ENCODE results near the gene GSTM4. TPM values are rescaled to one million over a fixed set of nuclear protein-coding genes. Genes with fewer than 3 reads are reported as not detected.
"Not testable (repeated sequence)": the region's sequence is repeated elsewhere in the genome, so short reads cannot be mapped to it uniquely, and the experiment has no call there.

GSTM4 gene
- total and polyA plus RNA-seq, 2 of the 8 experiments (the other 6 are each of a cell fraction or from before 2014, with no cell fraction given): 11.3 to 31.4 TPM

GRCh38 chr1:109708949-109709348, 53.0 kb downstream of the GSTM4 start:
- H4K91ac ChIP-seq (replicated peaks; ENCODE audit: insufficient read length, low read length); H4K8ac ChIP-seq (ENCODE audit: extremely low read depth, insufficient read depth, low read length); H2BK20ac ChIP-seq (ENCODE audit: low read length); H2BK5ac ChIP-seq (ENCODE audit: low read depth, low read length); H2AFZ ChIP-seq (ENCODE audit: low read length); H2BK120ac ChIP-seq (replicated peaks; ENCODE audit: low read depth, low read length); FAIRE-seq; H2AK5ac ChIP-seq (ENCODE audit: low read depth, low read length); DNase-seq (ENCODE audit: low read depth in 1 of 2, low spot score in 2 of 2); H3K4me3 ChIP-seq (ENCODE audit: extremely low read depth in 1 of 4, insufficient read depth in 2 of 4, low read depth in 3 of 4, low read length in 4 of 4); H3K18ac ChIP-seq (ENCODE audit: extremely low read depth, low read length); H2BK15ac ChIP-seq (ENCODE audit: low read length); H3K27me3 ChIP-seq (replicated peaks in 1 of 4; ENCODE audit: control insufficient read depth in 3 of 4, extremely low read depth in 1 of 4, insufficient read depth in 3 of 4, low read length in 3 of 4); H3K36me3 ChIP-seq (ENCODE audit: control insufficient read depth in 2 of 4, insufficient read depth in 4 of 4, low read length in 3 of 4); H3K23me2 ChIP-seq (ENCODE audit: low read depth, low read length); H3K56ac ChIP-seq (replicated peaks; ENCODE audit: insufficient read length, low read depth, low read length); H3K4ac ChIP-seq (replicated peaks; ENCODE audit: insufficient read length, low read depth, low read length); H4K5ac ChIP-seq (ENCODE audit: insufficient read length, low read depth, low read length); H3K27ac ChIP-seq (ENCODE audit: low read depth, low read length); H3K4me2 ChIP-seq (ENCODE audit: insufficient read depth in 1 of 2, low read depth in 2 of 2, low read length in 2 of 2); H3K4me1 ChIP-seq (replicated peaks in 1 of 4; ENCODE audit: control insufficient read depth in 3 of 4, insufficient read depth in 4 of 4, low read length in 3 of 4); H3K79me2 ChIP-seq (ENCODE audit: control insufficient read depth in 1 of 2, insufficient read depth in 2 of 2, low read length in 2 of 2); H3K79me1 ChIP-seq (ENCODE audit: low read depth, low read length); H2BK12ac ChIP-seq (ENCODE audit: low read depth, low read length); H3K14ac ChIP-seq (ENCODE audit: insufficient read length); H3K23ac ChIP-seq (ENCODE audit: insufficient read length); H4K20me1 ChIP-seq (replicated peaks in 1 of 2; ENCODE audit: control insufficient read depth in 1 of 2, insufficient read depth in 2 of 2, low read length in 2 of 2); H3K9ac ChIP-seq (replicated peaks in 1 of 4; ENCODE audit: extremely low read depth in 1 of 4, low read depth in 3 of 4, low read length in 3 of 4): not testable (repeated sequence)
- H3K9me3 ChIP-seq (ENCODE audit: insufficient read depth in 2 of 2, low read depth in 1 of 2, low read length in 1 of 2): peaks cover 6 to 11% of the 10 kb centered on the region in 2 experiments; a peak in 3 of 4 replicates
- POLR2A ChIA-PET (ENCODE audit: partially characterized antibody): interaction anchor here (0.6 kb wide), 1 partner anchor 42 kb away, joined by 3 read pairs; no protein-coding TSS in a partner anchor
- WGBS, 2 experiments (ENCODE audit: extremely low coverage in 1 of 2, insufficient coverage in 1 of 2, insufficient read length in 1 of 2, insufficient replicate concordance in 2 of 2, low coverage in 1 of 2, low lambda C conversion rate in 2 of 2, missing lambda C conversion rate in 1 of 2): 71% methylated on average over 4 of the region's 4 CpGs; no CpG with 5 or more reads in 1 of the 2 experiments
- CTCF ChIA-PET (ENCODE audit: partially characterized antibody): interaction anchor here (1.0 kb wide), 1 partner anchor 192 kb away, joined by 3 read pairs; no protein-coding TSS in a partner anchor

GRCh38 chr1:109709822-109710221, 53.9 kb downstream of the GSTM4 start:
- FAIRE-seq; H3K14ac ChIP-seq (ENCODE audit: insufficient read length); H2BK120ac ChIP-seq (replicated peaks; ENCODE audit: low read depth, low read length); H3K79me2 ChIP-seq (ENCODE audit: control insufficient read depth in 1 of 2, insufficient read depth in 2 of 2, low read length in 2 of 2); H3K27me3 ChIP-seq (replicated peaks in 1 of 4; ENCODE audit: control insufficient read depth in 3 of 4, extremely low read depth in 1 of 4, insufficient read depth in 3 of 4, low read length in 3 of 4); H3K23me2 ChIP-seq (ENCODE audit: low read depth, low read length); H2BK5ac ChIP-seq (ENCODE audit: low read depth, low read length); H2BK12ac ChIP-seq (ENCODE audit: low read depth, low read length); H2BK15ac ChIP-seq (ENCODE audit: low read length); H3K18ac ChIP-seq (ENCODE audit: extremely low read depth, low read length); H4K91ac ChIP-seq (replicated peaks; ENCODE audit: insufficient read length, low read length); H3K23ac ChIP-seq (ENCODE audit: insufficient read length); H4K8ac ChIP-seq (ENCODE audit: extremely low read depth, insufficient read depth, low read length); H4K5ac ChIP-seq (ENCODE audit: insufficient read length, low read depth, low read length); H3K9ac ChIP-seq (replicated peaks in 1 of 4; ENCODE audit: extremely low read depth in 1 of 4, low read depth in 3 of 4, low read length in 3 of 4); H3K4ac ChIP-seq (replicated peaks; ENCODE audit: insufficient read length, low read depth, low read length); H3K27ac ChIP-seq (ENCODE audit: low read depth, low read length); H4K20me1 ChIP-seq (replicated peaks in 1 of 2; ENCODE audit: control insufficient read depth in 1 of 2, insufficient read depth in 2 of 2, low read length in 2 of 2); H3K4me2 ChIP-seq (ENCODE audit: insufficient read depth in 1 of 2, low read depth in 2 of 2, low read length in 2 of 2); H2AK5ac ChIP-seq (ENCODE audit: low read depth, low read length); H3K4me1 ChIP-seq (replicated peaks in 1 of 4; ENCODE audit: control insufficient read depth in 3 of 4, insufficient read depth in 4 of 4, low read length in 3 of 4); H2AFZ ChIP-seq (ENCODE audit: low read length); H3K4me3 ChIP-seq (ENCODE audit: extremely low read depth in 1 of 4, insufficient read depth in 2 of 4, low read depth in 3 of 4, low read length in 4 of 4); H2BK20ac ChIP-seq (ENCODE audit: low read length); CTCF ChIA-PET (ENCODE audit: partially characterized antibody); DNase-seq (ENCODE audit: low read depth in 1 of 2, low spot score in 2 of 2); H3K79me1 ChIP-seq (ENCODE audit: low read depth, low read length); H3K56ac ChIP-seq (replicated peaks; ENCODE audit: insufficient read length, low read depth, low read length); H3K36me3 ChIP-seq (ENCODE audit: control insufficient read depth in 2 of 4, insufficient read depth in 4 of 4, low read length in 3 of 4): not testable (repeated sequence)
- POLR2A ChIA-PET (ENCODE audit: partially characterized antibody): interaction anchor here (0.6 kb wide), 1 partner anchor 42 kb away, joined by 3 read pairs; no protein-coding TSS in a partner anchor
- H3K9me3 ChIP-seq (ENCODE audit: insufficient read depth in 2 of 2, low read depth in 1 of 2, low read length in 1 of 2): peaks cover 6 to 11% of the 10 kb centered on the region in 2 experiments; a peak in 3 of 4 replicates
